SKM-1 treated with dmso at 0.1 percent for 144 hours (cell line): ENCODE results near the gene APOD.

ENCODE experiments used
- DNase-seq: peaks from one replicate; lab custom pipeline; 2025; ENCODE audit not compliant: unreplicated experiment; lab: John Stamatoyannopoulos, UW

Gene APOD

GRCh38 chr3:195555110-195555509, 28.6 kb downstream of the APOD start:
- no peak for DNase-seq

- DNase-seq, result no peak
These were observed 29.3 kb downstream of the APOD start for GRCh38 chr3:195554458-195554857.

GRCh38 chr3:195553268-195553667, 30.5 kb downstream of the APOD start:
- DNase-seq, result no peak

DNA sequence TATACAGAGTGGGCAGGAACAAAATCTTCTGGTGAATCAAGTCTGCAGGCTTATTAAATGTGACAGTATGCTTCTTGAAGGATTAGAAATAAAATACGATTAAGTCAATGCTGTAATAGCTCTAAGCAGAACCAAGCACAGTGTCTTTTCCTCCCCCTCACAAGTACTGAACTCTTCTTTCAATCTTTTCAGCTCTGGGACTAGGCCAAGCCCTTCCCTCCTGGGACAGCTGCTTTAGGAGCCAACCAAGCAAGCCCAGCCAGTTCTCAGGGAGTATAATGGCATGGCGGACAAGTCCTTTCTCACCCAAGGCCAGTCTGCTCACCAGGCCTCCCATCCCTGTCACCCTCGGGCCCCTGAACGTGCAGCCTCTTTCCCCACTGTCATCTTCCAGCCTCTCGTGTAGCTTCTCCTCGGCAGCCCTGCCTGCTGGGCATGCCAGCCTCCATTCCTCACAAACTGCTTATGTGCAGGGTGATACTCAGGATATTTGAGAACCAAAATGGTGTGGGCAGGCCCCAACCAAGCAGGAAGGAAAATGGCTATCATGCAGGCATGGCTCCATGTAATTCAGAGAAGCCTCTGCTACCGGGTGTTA, 32.3 kb downstream of the APOD start:
- DNase-seq, result no peak

DNA sequence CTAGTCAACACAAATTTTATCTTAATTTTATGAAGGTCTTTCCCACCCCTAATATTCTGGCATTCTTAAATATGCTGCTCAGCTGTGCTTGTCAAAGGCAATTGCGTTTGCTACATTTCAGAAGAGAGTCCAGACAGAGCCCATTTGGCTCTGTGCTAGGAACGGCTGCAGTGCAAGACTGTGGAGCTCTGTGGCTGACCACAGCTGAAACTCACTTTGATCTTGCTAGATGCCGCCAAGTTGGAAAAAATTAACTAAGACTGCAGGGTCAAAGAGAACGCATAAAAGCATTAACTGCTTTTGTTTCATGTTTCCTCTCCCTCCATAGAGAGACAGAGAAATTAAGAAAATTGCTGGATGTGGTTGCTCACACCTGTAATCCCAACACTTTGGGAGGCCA, 33.0 kb downstream of the APOD start:
- no peak for DNase-seq

DNA sequence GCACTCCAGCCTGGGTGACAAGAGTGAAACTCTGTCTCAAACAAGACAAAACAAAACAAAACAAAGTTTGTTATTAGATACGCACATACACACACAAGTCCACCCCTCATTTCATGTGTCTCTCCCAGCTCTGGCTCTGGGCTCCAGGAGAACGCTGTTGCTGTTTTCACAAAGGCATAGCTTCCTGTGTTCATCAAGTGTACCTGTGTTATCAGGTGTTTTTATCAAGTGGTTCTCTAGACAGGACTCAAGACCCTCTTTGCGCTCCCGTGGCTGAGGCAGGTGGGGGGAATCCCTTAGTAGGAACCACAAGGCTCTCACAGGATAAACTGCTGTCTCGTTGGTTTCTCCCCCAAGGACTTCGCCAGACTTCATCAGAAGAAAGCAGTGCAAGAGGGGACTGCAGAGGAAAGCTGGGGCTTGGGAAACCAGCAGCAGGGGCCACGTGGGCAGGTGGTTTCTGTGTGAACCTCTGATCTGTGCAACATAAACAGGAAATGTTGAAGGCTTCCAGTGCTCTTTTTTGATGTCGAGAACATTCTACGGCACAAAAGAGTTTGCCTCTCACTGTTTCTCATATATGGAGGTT, 33.7 kb downstream of the APOD start:
- no peak for DNase-seq

DNA sequence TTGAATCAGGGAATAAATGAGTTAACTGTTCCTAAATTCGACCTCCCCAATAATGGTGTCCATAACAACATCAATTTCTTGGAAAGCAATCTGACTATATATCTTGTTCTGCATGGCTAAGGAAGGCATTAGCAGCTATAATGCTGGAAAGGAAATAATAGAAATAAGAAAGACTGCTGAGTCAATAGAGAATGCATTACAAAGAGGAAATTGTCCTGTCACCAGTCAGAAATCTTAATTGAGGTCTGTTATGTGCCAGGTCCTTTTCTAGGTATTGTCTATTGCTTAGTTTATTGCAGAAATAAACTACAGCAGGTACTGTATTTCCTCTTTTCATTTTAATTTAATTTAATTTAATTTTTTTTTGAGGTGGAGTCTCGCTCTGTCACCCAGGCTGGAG, 34.8 kb downstream of the APOD start:
- DNase-seq, result no peak

- no peak for DNase-seq
These were observed 35.2 kb downstream of the APOD start for GRCh38 chr3:195548501-195548900.

- no peak for DNase-seq
These were observed 35.7 kb downstream of the APOD start for GRCh38 chr3:195548006-195548405.

DNA sequence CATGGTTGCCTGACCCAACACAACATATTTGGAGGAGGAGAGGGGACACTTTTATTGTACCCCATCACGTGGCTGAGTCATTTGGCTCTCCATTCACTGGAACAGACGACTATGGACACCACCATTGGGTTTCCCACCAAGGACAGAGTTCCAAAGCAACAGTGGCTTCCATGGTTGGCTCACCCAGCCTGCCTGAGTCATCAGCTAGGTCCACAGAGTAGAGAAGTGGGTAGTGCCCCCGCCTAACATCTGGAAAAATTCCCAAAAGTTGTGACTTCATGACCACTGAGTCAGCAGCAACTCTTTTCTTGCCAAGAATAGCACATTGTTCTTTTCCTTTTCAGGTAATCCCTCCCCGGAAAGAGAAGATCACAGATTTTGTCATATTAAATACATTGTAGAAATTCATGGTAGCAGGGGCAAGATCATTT, 37.6 kb downstream of the APOD start:
- DNase-seq, result no peak

DNA sequence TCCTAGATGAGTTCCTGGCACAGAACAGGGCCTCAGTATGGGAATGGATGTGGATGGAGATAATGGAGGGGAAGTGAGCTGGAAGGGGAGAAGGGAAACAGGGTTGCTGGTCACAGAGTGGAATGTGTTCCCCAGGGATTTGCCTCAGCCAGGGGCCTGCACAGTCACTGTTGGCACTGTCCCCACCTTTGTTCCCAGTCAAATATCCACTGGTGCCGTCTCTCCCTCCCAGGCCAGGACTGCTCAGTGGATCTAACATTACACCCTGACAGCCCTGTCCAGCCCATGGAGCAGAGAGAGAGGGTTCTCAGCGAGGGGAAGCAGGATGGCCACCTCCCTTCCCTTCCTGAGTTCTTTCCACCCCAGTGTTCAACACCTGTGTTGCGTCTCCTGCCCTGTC, 39.1 kb downstream of the APOD start:
- no peak for DNase-seq

GRCh38 chr3:195544230-195544536, 39.6 kb downstream of the APOD start:
- no peak for DNase-seq

- DNase-seq, result no peak
These were observed 40.1 kb downstream of the APOD start for GRCh38 chr3:195543500-195544229.

GRCh38 chr3:195542698-195543499, 40.8 kb downstream of the APOD start, which contains the start of gene PPP1R2:
Gene PPP1R2 (minus strand): TSS chr3:195543325. CDS start chr3:195543025, 300 bp downstream.
- peak; percentile 88 for DNase-seq

DNA sequence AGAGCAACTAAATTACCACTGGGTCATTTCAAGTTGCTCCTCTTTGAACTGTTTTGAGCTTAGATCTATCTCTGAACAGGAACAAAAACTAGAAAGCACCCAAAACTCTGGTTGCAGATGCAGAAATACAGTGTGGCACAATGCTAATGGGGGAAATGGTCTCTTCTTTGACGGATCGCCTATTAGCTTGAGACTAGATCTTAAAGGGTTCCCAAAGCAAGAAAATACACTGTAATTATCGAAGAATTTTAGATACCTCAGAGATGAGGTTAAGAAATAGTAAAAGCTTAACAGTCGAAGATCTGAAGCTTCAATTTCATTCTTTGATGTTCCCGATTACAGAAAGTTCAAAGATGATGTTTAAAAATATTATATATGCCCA, 41.4 kb downstream of the APOD start:
- peak; percentile 25 for DNase-seq

GRCh38 chr3:195540511-195540910, 43.2 kb downstream of the APOD start:
- no peak for DNase-seq

DNA sequence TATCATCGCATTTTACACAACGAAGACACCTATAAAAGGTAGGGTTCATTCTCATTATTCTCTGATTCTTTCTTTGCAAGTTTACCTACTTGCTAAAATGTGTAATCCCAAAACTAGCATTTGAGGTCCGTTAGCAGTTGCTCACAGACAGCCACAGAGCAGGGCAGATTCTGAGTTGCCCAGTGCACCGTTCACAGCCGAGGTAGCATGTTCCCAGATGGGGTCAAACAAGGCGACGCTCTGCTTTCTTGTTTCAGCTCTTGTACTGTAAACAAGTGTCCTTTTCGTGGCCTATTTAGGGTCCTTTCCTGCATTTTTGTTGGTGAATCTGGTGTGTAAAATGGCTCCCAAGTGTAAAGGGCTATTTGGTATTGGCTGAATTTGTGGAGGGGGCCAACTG, 43.7 kb downstream of the APOD start:
- DNase-seq, result no peak

GRCh38 chr3:195539479-195539878, 44.3 kb downstream of the APOD start:
- DNase-seq, result no peak

DNA sequence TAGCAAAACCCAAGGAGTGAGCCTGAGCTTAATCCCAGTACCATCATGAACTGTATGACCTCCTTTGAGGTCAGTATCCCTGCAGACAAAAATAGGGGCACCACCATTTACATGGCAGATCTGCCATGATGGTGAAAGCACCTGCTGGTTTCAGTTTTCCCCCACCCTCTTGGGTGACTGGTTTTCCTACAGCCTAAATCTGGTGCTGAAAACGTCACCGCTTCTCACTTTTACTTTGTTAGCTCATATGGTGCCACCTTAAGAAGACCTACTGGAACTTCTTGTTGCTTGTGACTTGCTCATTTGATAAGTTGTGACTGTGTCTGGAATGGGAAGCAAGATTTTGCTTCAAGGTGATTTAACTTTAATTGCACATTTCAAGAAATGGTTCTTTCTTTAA, 45.7 kb downstream of the APOD start:
- no peak for DNase-seq

- no peak for DNase-seq
These were observed 48.4 kb downstream of the APOD start for GRCh38 chr3:195535293-195535692.

GRCh38 chr3:195532834-195533233, 50.9 kb downstream of the APOD start:
- no peak for DNase-seq

DNA sequence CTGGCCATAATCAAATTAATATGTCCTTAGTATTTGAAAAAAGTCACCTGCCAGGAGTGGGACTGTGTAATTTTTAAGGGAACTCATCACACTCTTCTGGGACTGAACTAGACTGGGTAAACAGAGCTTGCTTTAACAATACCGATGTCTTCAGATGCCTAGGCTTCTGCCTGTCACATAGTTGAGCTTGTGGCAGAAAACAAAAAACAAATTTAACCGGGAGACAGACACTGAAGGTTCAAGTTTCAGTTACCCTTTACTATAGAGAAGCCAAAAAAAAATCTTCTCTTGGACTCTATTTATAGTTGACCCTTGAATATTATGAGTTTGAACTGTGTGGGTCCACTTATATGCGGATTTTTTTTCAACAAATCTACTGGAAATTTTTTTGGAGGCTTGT, 51.4 kb downstream of the APOD start:
- DNase-seq, result no peak
